ENCODE data around the gene CABP1. TPM values are rescaled to one million over a fixed set of nuclear protein-coding genes. Genes with fewer than 3 reads are reported as not detected.
A peak's percentile ranks its signal among the peaks of the same experiment; 100 is the strongest.
"Not testable (repeated sequence)": the region's sequence is repeated elsewhere in the genome, so short reads cannot be mapped to it uniquely, and the experiment has no call there.

CABP1 gene
- 3.1 TPM for polyA plus RNA-seq (2012; ENCODE audit: missing spikeins)

DNA sequence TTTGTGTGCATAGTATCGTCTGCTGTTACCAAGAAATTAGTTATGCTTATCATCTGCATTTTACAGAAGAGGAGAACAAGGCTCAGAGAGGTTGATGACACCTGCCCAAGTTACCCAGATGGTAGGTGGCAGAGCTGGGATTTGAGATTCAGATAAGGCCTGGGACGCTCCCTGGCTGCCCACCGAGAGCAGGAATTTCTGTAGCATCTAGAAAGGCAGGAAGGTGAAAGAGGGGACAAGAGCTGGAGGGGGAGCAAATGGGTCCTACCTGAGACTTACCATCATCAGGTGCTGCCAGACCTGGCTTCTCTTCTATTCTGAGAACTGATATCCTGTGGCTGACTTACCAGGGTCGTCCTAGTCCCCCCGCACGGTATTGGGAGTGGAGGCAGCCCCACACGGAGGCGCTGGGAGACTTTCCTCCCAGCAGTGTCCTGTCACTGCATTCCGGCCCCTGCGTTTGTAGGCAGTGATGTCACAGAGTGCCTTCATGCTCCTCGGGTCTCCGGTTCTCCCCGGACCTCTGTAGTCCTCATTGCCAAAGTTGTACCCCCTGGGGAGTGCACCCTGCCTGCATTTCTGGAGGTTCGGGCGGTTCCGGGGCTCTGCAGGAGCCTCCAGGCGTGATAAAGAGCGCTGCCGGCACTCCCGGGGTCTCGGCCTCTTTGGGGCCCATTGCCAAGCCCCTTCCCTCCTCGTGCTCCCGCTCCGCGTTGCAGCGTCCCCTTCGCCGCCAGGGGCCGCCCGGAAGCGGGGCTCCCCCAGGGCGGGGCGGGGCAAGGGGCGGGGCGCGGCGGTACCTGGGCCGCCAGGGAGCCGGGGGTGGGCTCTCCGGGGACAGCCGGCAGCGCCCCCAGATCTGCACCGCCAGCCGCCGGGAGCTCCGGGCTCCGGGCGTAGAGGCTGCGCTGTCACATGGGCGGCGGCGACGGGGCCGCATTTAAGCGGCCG lies at the start of gene CABP1:
CABP1 (plus strand) TSS at position 856 of the 951 bp plus-strand sequence; CDS start at position 916, 60 bp downstream.
- TF ChIP-seq POLR2A (IDR thresholded peaks at IDR 0.05; ENCODE audit: low read depth, low read length) (no peak), POLR2AphosphoS5 (IDR thresholded peaks at IDR 0.05; ENCODE audit: low read depth, low read length) (no peak), TAF1 (IDR thresholded peaks at IDR 0.05; ENCODE audit: borderline replicate concordance, low read depth, low read length) (no peak)

DNA sequence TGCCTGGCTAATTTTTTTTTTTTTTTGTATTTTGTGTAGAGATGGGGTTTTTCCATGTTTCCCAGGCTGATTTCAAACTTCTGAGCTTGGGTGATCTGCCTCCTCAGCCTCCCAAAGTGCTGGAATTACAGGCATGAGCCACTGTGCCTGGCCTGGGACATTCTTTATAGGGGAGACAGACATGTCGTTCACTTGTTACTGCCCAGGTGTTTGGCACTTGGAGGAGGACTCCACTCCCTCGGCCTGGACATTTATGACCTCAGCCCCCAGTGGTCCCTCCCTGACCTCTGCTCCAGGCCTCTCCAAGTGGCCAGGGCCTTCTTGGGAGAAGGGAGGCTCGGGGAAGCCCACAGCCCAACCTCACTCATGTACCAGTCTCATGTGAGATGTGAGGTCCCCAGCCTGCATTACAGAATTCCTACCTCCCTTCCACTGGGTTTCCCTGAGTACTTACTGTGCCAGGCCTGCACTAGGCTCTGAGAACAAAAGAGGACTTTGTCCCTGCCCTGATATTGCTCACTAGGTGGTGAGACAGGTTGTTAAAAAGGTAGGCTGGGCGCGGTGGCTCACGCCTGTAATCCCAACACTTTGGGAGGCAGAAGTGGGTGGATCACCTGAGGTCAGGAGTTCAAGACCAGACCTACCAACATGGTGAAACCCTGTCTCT lies 49.6 kb upstream of the CABP1 start:
- no peak for FAIRE-seq
- no peak for DNase-seq (ENCODE audit: insufficient read length)
- no peak for TF ChIP-seq TAF1 (IDR thresholded peaks at IDR 0.05; ENCODE audit: borderline replicate concordance, low read depth, low read length)
- no peak for TF ChIP-seq POLR2AphosphoS5 (IDR thresholded peaks at IDR 0.05; ENCODE audit: low read depth, low read length)
- no peak for TF ChIP-seq POLR2A (IDR thresholded peaks at IDR 0.05; ENCODE audit: low read depth, low read length)

More for the DNA sequence above, at the start of gene CABP1:
- DNase-seq (ENCODE audit: insufficient read length) (peak; percentile 81), FAIRE-seq (no peak)

DNA sequence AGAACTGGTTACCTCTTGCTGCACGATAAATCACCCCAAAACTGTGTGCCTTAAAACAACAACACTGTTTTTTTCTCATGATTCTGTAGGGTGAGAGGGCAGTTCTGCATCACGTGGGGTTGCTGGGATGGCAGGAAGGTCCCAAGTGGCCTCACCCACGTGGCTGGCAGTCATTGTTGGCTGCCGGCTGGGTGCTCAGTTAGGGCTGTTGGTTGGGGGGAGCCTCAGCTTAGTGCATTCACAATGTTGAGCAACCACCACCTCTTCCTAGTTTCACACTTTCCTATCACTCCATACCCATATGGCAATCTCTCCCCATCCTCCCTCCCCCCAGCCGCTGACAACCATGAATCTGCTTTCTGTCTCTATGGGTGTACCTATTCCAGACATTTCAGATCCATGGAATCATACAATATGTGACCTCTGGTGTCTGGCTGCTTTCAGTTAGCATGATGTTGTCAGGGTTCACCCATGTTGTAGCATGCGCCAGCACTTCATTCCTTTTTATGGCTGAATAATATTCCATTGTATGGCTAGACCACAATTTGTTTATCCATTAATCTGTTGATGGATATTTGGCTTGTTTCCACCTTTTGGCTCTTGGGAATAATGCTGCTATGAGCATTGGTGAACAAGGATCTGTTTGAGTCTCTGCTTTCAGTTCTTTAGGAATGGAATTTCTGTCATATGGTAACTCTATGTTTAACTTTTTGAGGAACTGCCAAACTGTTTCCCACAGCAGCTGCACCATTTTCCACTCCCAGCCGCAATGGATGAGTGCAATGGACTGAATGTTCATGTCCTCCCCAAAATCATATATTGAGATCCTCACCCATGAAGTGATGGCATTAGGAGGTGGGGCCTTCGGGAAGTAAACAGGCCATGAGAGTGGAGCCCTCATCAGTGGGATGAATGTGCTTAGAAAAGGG lies 48.0 kb upstream of the CABP1 start:
- TF ChIP-seq POLR2A (IDR thresholded peaks at IDR 0.05; ENCODE audit: low read depth, low read length) (no peak), TAF1 (IDR thresholded peaks at IDR 0.05; ENCODE audit: borderline replicate concordance, low read depth, low read length) (no peak), POLR2AphosphoS5 (IDR thresholded peaks at IDR 0.05; ENCODE audit: low read depth, low read length) (no peak)
- DNase-seq (ENCODE audit: insufficient read length) (no peak), FAIRE-seq (no peak)

DNA sequence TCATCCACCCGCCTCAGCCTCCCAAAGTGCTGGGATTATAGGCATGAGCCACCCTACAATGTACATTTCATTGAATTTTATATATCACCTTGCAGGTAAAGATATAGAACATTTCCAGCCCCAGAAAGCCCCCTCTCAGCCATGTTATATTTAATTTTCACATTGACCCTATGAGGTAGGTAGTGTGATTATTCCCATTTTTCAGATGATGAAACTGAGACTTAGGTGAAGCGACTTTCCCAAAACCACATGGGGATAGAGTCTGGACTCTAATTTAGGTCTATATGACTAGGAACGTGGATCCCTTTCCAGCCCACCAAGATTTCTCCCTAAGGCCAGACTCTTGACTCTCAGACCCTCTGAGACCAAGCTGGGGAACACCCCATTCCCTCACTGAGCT lies 43.5 kb upstream of the CABP1 start:
- DNase-seq (ENCODE audit: insufficient read length) (no peak), FAIRE-seq (no peak)
- TF ChIP-seq POLR2AphosphoS5 (IDR thresholded peaks at IDR 0.05; ENCODE audit: low read depth, low read length), result no peak

DNA sequence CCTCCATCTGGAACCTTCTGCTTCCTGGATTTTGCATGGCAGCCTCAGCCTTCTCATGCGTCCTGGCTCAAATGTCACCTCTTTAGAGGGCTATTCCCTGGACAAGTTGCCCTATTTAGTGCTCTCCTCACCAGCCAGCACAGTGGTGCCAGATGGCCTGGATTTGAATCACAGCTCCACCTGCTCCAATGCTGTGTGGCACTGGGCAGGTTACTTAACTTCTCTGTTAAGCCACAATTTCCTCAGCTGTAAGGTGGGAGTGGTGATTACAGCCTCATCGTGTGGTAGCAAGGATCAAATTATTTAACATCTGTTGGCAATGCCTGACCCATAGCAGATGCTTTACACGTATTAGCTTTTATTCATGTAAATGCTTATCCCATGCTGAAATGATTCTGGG lies 42.6 kb upstream of the CABP1 start:
- no peak for TF ChIP-seq TAF1 (IDR thresholded peaks at IDR 0.05; ENCODE audit: borderline replicate concordance, low read depth, low read length)
- no peak for TF ChIP-seq POLR2A (IDR thresholded peaks at IDR 0.05; ENCODE audit: low read depth, low read length)
- TF ChIP-seq POLR2AphosphoS5 (IDR thresholded peaks at IDR 0.05; ENCODE audit: low read depth, low read length), result no peak
- DNase-seq (ENCODE audit: insufficient read length) (no peak), FAIRE-seq (no peak)

DNA sequence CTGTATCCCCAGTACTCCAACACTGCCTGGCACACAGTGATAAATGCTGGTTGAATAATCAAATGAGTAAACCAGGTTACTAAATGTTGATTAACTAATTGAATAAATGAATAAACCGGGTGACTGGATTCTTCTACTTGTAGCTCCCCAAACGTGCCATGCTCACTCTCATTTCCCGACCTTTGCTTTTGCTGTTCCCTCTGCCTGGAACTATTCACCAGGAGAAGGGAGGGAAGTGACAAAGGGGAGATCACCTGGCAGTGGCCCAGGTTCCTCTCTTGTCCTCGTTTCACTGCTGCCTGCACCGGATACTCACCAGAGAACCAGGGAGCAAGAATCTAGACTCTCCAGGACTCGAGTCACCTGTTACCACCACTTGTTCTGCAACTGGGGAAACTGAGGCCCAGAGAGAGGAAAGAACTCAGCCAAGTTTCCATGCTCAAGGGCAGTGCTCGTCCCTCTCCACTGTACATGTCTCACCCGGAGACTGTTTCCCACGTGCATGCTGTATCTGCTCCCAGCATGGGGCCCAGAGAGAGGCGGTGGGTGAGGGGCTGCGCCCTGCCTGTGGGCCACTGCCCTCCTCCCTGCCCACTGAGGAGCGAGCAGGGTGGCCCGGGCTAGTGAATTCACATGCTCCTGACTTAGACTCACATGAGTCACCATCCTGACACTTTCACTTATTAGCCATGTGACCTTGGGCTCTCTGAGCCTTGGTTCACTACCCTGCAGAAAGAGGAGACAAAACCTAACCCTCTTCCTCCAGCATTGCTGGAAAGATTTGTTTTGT lies 41.6 kb upstream of the CABP1 start:
- DNase-seq (ENCODE audit: insufficient read length) (no peak), FAIRE-seq (no peak)
- TF ChIP-seq TAF1 (IDR thresholded peaks at IDR 0.05; ENCODE audit: borderline replicate concordance, low read depth, low read length) (no peak), POLR2AphosphoS5 (IDR thresholded peaks at IDR 0.05; ENCODE audit: low read depth, low read length) (no peak), POLR2A (IDR thresholded peaks at IDR 0.05; ENCODE audit: low read depth, low read length) (no peak)

DNA sequence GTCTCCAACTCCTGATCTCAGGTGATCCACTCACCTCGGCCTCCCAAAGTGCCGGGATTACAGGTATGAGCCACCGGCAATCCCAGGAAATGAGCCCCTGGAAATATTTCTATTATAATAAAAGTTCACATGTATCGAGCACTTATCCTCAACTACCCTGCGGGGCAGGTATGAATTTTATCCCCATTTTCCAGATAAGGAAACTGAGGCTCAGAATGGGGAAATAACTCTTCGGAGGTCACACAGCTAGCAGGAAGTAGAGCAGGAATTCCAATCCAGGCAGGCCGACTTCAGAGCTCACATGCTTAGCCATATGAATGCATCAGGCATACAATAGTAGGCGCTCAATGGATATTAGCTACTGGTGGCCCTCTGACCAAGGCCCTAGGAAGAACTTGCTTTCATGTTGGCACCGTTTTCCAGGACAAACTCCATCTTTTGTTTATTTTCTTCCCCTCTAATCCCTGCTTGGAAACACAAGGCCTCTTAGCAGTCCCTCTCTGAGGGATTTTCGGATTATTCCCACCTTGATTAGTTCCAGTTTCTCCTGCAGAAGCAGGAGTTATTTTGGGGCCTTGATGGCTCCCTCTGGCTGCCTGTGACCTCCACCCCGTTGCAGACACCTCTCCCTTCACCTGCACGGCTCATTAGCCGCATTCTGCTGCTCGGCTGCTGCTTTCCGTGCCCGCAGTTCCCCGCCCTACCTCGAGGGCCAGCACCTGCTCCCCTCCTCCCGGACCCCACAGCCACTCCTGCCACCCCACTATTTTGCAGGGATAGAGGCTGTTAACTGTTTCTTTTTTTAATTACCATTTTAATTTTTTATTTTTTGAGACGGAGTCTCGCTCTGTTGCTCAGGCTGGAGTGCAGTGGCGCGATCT lies 40.5 kb upstream of the CABP1 start:
- FAIRE-seq (no peak), DNase-seq (ENCODE audit: insufficient read length) (no peak)
- no peak for TF ChIP-seq POLR2AphosphoS5 (IDR thresholded peaks at IDR 0.05; ENCODE audit: low read depth, low read length)
- TF ChIP-seq POLR2A (IDR thresholded peaks at IDR 0.05; ENCODE audit: low read depth, low read length), result no peak
- no peak for TF ChIP-seq TAF1 (IDR thresholded peaks at IDR 0.05; ENCODE audit: borderline replicate concordance, low read depth, low read length)

DNA sequence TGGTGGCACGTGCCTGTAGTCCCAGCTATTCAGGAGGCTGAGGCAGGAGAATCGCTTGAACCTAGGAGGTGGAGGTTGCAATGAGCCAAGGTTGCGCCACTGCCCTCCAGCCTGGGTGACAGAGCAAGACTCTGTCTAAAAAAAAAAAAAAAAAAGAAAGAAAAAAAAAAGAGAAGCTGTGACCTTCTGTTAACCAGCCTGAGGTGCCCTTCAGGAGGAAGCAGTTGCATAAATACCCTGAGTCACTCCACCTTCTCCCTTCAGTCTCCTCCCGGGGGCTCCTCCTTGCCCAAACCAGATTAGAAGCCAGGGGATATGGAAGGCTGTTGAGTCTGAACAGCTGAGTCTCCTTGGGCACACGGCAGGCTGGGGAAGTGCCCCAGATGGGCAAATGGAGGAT lies 38.0 kb upstream of the CABP1 start:
- FAIRE-seq; DNase-seq (ENCODE audit: insufficient read length): not testable (repeated sequence)

DNA sequence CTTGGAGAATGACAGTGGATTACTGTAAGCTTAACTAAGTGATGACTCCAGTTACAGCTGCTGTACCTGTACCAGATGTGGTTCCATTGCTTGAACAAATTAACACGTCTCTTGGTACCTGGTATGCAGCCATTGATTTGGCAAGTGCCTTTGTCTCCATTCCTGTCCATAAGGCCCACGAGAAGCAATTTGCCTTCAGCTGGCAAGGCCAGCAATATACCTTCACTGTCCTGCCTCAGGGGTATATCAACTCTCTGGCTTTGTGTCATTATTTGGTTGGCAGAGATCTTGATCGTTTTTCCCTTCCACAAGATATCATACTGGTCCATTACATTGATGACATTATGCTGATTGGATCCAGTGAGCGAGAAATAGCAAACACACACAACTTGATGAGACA lies 29.9 kb upstream of the CABP1 start:
- DNase-seq (ENCODE audit: insufficient read length) (no peak), FAIRE-seq (no peak)
- TF ChIP-seq POLR2A (IDR thresholded peaks at IDR 0.05; ENCODE audit: low read depth, low read length) (no peak), POLR2AphosphoS5 (IDR thresholded peaks at IDR 0.05; ENCODE audit: low read depth, low read length) (no peak), TAF1 (IDR thresholded peaks at IDR 0.05; ENCODE audit: borderline replicate concordance, low read depth, low read length) (no peak)

DNA sequence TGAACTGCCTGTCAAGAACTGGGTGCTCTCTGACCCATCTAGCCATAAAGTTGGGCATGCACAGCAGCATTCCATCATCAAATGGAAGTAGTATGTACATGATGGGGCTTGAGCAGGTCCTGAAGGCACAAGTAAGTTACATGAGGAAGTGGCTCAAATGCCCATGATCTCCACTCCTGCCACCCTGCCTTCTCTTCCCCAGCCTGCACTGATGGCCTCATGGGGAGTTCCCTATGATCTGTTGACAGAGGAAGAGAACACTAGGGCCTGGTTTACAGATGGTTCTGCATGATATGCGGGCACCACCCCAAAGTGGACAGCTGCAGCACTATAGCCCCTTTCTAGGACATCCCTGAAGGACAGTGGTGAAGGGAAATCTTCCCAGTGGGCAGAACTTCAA lies 28.9 kb upstream of the CABP1 start:
- not testable (repeated sequence) for FAIRE-seq; DNase-seq (ENCODE audit: insufficient read length)
